HG03378 (cell line): ENCODE measurements around the gene ARRDC1.

Source experiments
- ATAC-seq: cut with Tn5 transposase; IDR thresholded peaks from one replicate; pipeline ENCODE4 v1.9.1; 2021; ENCODE audit warnings: mild to moderate bottlenecking, moderate library complexity; ENCODE audit not compliant: unreplicated experiment

Gene ARRDC1

GRCh38 chr9:137638680-137639079, 33.2 kb downstream of the ARRDC1 start:
- ATAC-seq, result no peak

DNA sequence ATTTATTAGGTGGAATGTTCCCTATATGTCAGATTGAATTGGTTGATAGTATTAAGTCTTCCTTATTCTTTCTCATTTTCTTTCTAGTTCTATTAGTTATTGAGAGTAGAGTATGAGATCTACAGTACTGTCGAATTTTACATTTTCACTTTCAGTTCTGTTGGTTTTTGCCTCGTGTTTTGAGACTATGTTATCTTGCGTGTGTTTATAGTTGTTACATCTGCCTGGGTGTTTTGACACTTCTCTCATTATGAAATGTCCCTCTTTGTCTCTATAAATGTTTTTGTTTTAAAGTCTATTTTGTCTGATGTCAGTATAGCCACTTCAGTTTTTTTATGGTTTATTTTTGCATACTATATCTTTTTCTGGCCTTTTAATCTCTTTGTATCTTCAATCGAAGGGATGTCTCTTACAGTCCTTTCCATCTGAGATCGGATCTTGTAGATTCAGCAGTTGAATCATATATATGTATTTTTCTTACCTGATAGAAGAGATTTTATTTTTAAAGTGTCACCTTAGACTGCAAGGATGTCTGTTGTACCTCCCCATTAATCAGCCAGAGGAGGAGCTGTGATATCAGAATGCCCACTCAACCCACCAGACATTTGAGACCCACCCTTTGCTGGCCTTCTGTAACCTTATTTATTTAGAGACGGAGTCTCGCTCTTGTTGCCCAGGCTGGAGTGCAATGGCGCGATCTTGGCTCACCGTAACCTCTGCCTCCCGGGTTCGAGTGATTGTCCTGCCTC, 34.0 kb downstream of the ARRDC1 start:
- no peak for ATAC-seq

GRCh38 chr9:137640862-137641261, 35.4 kb downstream of the ARRDC1 start:
- ATAC-seq, result no peak

GRCh38 chr9:137642118-137642601, 36.7 kb downstream of the ARRDC1 start:
- ATAC-seq, result no peak

DNA sequence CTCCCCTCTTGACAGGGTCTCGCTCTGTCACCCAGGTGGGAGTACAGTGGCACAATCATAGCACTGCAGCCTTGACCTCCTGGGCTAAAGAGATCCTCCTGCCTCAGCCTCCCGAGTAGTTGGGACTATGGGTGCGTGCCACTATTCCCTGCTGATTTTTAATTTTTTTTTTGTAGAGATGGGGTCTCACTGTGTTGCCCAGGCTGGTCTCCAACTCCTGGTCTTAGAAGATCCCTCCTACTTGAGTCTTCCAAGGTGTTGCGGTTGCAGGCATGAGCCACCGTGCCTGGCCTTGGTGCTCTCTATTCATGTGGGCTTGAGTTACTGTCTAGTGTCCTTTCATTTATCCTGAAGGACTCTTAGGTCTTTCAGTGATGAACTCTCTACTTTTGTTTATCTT, 37.4 kb downstream of the ARRDC1 start:
- no peak for ATAC-seq

DNA sequence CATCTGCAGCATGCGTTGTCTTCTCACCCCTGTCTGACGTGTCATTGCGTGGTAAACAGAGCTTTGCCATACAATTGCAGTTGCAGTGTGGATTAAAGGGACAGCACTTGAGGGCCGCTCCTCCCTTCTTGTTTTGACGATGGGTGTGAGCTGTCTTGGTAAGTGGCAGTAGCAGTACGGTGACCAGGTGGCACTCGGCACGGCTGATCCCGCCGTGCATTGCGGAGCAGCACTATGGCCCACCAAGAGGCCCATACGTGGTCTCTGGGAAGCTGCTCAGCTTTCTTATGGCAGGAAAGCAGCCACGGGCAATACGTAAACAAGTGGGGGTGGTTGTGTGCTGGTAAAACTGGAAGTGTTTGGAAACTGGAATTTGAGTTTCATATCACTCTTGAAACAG, 38.4 kb downstream of the ARRDC1 start:
- no peak for ATAC-seq

DNA sequence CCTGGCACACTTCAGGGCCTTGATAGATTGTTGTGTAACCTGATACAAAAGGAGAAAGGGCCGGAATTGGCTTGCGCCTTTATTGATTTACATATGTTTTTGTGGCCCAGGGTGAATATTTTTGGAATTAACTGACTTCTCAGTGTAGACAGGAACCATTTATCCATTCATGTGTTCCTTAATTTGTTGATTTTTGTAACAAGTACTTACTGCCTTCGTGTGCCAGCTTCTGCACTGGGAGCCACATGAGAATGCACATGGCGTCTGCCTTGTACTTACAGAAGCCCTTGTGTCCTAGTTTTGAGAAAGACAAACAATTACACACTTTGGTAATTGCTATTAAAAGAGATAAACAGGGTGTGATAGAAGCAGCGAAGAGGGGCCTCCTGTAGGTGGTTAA, 39.7 kb downstream of the ARRDC1 start:
- no peak for ATAC-seq

- ATAC-seq, result no peak
Observed at GRCh38 chr9:137646341-137646740, 40.9 kb downstream of the ARRDC1 start.

DNA sequence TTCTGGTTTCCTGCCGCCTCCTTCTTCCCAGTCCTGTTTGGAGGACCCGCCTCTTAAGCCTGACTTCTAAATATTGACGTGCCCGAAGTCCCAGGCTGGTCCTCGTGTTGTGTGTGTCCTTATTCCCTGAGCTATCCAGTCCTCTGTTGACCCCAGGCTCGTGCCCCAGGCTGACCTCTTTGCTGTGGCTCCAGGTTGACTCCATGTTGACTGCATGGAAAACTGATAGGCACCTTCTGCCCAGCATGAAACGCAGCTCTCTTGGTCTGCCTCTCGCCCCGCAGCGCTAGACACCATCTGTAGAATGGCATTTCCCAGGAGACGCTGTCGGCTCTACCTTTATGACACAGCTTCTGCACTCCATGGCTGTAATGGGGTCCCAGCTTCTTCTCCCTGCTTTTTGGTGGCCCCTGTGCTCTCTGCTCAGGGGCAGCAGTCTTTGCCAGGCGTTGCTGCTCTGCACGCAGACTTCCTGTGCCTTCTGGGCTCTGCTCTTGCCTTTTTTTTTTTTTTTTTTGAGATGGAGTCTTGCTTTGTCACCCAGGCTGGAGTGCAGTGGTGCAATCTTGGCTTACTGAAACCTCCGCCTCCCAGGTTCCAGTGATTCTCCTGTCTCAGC, 41.7 kb downstream of the ARRDC1 start:
- no peak for ATAC-seq

DNA sequence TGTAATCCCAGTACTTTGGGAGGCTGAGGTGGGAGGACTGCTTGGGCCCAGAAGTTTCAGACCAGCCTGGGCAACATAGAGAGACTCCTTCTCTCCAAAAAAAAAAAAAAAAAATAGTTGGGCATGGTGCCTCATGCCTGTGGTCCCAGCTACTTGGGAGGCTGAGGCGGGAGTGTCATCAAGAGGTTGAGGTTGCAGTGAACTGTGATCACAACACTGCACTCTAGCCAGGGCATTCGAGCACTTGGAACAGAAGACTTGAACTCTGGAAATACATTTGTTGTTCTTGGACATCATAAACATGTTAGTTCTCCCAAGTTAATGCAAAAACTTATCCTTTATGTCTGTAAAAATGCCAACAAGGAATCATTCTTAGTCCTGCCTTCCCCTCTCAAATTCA, 42.9 kb downstream of the ARRDC1 start:
- ATAC-seq, result no peak

- ATAC-seq, result no peak
Observed at GRCh38 chr9:137649553-137649952, 44.1 kb downstream of the ARRDC1 start.

DNA sequence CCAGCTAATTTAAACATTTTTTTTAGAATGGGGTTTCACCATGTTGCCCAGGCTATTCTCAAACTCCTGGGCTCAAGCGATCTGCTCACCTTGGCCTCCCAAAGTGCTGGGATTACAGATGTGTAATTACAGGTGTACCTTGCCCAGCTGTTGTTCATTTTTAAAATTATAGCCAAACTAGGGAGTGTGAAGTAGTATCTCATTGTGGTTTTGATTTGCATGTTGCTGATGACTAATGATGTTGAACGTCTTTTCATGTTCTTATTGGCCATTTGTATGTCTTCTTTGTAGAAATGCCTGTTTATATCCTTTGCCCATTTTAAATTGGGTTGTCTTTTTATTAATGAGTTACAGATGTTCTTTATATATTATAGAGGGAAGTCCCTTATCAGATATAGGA, 44.8 kb downstream of the ARRDC1 start:
- ATAC-seq, result no peak

DNA sequence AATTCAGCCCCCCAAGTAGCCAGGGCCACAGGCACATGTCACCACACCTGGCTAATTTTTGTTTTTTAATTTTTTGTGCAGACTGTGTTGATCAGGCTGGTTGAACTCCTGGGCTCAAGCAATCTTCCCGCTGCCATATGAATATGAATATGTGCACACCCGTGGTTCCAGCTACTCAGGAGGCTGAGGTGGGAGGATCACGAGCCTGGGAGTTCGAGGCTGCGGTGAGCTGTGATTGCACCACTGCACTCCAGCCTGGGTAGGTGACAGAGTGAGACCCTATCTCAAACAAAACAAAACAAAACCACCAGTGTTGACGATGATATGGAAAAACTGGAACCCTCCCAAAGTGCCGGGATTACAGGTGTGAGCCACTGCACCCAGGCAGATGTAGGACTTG, 45.3 kb downstream of the ARRDC1 start:
- no peak for ATAC-seq

GRCh38 chr9:137656416-137656815, 50.9 kb downstream of the ARRDC1 start:
- no peak for ATAC-seq

DNA sequence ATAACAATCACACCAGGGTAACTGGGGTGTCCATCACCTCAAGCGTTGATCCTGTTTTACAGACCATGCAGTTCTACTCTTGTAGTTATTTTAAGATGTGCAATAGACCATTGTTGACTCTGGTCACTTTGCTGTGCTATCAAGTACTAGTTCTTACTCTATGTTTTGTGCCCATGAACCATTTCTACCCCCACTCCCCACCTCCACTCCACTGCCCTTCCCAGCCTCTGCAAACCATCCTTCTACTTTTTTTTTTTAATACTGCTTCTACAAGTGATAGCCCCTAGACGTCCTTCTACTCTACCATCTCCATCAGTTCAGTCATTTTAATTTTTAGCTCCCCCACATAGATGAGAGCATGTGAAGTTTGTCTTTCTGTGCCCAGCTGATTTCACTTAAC, 52.1 kb downstream of the ARRDC1 start:
- ATAC-seq, result no peak

GRCh38 chr9:137658781-137659180, 53.3 kb downstream of the ARRDC1 start:
- ATAC-seq, result no peak

- no peak for ATAC-seq
Observed at GRCh38 chr9:137660144-137660543, 54.7 kb downstream of the ARRDC1 start.

GRCh38 chr9:137663584-137663983, 58.1 kb downstream of the ARRDC1 start:
- ATAC-seq, result no peak

GRCh38 chr9:137664676-137665075, 59.2 kb downstream of the ARRDC1 start:
- no peak for ATAC-seq
